Fibroblast of skin of left quadriceps (primary cell): Measurements from ENCODE around the gene INTS4.
"Not testable (repeated sequence)": the region's sequence is repeated elsewhere in the genome, so short reads cannot be mapped to it uniquely, and the experiment has no call there.

Source experiments
- DNase-seq, 2 experiments: peaks; one replicate each; pipeline ENCODE4 v3.0.0-alpha.2; 2013; ENCODE audit warnings: low read depth in 2 of 2

Gene INTS4

GRCh38 chr11:77994434-77995362, at the start of gene INTS4:
TSS of gene INTS4 (minus strand) at chr11:77994668. CDS start at chr11:77994643, 25 bp downstream.
- DNase-seq = peak; percentile 100

GRCh38 chr11:78041843-78042440, 47.5 kb upstream of the INTS4 start:
- no peak for DNase-seq

DNA sequence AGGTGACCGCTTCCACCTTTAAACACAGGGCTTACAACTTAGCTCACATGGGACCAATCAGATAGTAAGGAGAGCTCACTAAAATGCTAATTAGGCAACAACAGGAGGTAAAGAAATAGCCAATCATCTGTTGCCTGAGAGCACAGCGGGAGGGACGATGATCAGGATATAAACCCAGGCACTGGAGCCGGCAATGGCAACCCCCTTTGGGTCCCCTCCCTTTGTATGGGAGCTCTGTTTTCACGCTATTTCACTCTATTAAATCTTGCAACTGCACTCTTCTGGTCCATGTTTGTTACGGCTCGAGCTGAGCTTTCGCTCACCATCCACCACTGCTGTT, 46.9 kb upstream of the INTS4 start:
- DNase-seq = not testable (repeated sequence)

DNA sequence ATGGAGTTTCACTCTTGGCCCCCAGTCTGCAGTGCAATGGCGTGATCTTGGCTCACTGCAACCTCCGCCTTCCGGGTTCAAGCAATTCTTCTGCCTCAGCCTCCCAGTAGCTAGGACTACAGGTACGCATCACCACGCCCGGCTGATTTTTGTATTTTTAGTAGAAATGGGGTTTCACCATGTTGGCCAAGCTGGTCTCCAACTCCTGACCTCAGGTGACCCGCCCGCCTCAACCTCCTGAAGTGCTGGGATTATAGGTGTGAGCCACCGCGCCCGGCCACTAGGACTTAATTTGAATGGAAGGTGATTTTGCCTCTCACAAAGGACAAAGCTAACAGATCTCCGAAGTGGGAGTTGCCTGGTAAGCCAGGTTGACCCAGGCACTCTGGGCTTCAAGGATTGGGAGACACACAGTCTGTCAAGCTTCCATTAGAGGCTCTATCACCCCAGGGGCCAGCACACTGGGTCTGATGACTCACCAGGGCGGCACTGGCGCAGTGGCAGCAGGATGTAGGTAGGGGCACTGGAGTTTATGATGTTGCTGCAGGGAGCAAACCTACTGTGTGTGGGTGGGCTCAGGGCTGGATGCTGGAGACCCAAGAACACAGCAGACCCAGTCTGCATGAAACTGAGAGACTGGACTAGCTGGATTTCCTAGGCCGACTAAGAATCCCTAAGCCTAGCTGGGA, 46.4 kb upstream of the INTS4 start:
- no peak for DNase-seq

DNA sequence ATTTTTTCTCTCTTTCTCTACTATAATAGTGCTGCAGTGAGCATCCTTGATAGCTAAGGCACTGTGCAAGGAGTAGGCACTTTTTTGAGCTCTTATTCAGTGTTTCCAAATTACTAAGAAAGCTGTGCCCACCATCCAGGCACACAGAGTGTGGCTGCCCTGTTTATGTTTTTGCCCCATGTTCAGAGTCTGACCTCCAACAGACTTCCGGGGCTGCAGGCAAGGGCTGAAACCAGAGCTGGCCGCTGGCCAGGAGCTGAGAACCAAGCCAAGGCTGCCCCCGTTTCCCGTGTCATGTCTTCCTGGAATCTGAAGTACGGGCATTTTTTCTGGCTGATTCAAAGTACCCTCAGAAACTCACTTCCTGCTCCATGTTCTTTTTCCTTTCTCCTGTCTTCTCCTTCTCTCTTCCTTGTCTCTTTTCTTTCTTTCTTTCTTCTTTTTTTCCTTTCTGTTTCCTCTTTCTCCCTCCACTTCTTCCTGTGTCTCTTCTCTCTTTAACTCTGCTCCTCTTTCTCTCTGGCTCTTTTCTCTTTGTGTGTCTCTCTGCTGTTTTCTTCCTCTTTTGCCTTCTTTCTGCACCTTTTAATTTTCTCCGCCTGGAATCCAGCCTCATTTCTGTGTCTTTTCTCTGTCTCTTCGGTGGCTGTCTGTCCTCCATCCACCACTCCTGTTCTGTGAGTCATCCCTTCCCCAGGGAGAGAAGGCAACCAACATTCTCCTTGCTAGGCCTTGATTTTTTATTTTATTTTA, 45.6 kb upstream of the INTS4 start:
- DNase-seq = peak; percentile 68 to 72

GRCh38 chr11:78039391-78039918, 45.0 kb upstream of the INTS4 start:
- DNase-seq = no peak

DNA sequence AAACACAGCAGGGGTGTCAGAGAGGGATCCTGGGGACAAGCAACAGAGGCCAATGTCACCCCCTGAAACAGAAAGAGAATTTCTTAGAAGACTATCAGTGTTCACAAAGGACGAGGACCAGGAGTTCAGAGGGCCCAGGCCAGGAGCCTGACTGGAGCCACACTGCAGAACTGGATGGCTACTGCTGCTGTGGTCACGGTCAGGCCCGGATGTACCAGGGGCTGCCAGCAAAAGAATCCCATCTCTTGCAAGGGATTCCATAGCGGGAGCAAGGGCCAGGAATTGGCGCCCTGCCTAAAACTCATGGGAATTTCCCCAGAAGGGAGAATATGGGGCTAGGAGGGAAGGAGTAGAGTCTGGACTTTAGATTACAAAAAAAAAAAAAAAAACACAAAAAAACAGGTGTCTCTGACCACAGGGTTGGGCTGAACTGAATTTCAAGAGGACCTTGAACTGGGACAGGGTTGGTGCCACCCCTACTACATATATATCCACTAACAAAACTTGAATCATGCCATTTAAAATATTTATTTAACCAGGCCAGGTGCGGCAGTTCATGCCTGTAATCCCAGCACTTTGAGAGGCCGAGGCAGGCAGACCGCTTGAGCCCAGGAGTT, 44.3 kb upstream of the INTS4 start:
- no peak for DNase-seq

DNA sequence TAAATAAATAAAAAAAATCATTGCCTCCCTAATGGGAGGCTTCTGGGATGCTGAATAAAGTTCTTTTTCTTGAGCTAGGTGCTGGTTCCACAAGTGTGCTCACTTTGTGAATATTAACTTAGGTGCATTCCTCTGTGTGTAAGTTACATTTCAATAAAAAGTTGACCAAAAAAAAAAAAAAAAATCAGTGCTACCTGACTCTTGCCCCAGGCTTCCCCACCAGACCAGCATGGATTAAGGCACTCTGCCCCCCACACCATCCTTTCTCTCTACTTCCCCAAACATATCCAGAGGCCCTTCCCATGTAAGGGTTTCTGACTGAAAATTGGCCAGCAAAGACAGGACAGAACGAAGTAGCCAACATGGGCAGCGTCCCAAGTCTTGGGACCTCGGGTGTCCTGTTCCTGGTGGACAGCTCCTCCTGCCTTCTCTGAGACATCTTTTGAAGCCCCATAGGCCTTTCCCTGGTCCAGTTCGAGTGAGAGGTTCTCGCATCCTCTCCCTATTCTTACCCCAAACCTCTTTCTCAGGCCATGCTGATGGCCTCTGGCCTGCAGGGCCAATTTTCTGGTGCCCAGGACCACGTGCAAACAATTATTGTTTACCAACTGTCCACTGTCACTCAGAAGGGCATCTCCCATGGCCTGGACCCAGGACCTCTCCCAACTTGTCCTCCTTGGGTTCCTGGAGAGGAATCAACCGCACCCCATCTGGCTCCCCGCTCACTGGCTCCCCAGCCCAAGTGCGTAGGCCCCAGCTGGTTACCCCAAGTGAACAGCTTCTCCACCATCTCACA, 43.6 kb upstream of the INTS4 start:
- no peak for DNase-seq

DNA sequence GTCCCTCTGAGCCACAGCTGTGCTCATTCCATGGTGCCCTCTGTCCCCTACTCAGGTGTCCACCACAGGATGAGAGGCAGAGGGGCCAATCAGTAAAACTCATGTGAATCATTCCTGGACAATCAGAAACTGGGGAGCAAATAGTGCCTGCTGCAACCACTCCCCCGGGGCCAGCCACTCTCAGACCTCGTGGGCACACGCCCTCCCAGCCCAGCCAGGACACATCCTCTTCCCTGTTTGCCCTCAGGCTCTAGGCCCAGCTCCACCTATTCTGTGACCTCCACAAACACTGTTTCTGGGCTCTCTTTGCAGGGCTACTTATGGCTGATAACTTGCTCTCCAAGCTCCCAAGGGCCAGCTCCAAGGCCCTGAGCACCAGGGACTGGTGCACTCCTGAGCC, 42.6 kb upstream of the INTS4 start:
- DNase-seq = no peak

DNA sequence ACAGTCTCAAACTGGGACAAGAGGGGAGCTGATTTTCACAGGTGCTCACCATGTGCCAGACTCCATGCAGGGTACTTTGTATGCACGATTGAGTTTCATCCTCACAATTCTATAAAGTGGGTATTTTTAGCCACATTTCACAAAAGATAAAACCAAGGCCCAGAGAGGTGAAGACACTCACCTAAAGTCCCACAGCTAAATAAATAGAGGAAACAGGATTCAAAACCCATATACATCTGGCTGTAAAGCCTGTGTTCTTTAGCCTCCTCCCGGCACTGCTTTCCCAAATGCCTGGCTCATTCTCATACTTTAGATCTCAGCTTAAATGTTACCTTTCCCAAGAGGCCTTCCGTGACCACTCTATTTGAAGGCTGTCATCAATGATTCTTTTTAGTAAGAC, 41.8 kb upstream of the INTS4 start:
- no peak for DNase-seq

DNA sequence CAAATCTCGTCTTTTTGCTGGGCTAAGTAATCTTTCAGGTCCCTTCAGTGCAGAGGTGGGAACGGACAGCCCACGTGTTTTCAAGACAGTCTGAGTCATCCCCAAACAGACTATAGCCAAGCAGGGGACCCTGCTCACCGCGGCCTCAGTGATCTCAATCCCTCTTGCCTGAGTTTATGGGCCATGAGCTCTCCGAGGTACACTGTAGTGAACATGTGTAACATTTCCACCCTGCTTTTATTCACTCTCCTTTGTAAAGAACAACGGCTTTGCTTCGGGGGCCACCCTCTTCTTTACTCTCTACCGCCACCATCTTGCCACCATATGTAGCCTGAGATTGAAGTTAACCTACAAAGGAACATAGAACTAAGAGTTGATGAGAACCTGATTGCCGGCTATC, 40.2 kb upstream of the INTS4 start:
- DNase-seq = no peak

- no peak for DNase-seq
These were observed 38.6 kb upstream of the INTS4 start for GRCh38 chr11:78033040-78033439.

- DNase-seq = no peak
These were observed 37.6 kb upstream of the INTS4 start for GRCh38 chr11:78032090-78032489.

DNA sequence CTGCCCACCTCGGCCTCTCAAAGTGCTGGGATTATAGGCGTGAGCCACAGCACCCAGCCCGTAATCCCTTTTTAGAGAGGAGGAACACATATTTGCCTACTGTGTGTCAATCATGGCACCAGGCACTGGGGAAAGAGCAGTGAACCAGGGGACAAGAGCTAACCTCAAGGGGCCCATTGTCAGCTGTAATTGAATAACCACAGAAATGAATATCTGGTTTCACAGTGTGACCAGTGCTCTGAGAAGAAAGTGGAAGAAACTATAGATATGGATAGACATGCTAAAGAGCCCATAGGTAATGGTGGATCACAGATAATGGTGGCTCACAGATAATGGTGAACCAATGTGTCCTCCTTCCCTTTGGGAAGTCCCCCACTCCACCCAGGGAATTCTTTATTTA, 37.2 kb upstream of the INTS4 start:
- no peak for DNase-seq

GRCh38 chr11:78030429-78031325, 36.2 kb upstream of the INTS4 start:
- peak in 1 of 2 experiments; percentile 29 for DNase-seq

- DNase-seq = not testable (repeated sequence)
These were observed 34.0 kb upstream of the INTS4 start for GRCh38 chr11:78028423-78028822.

DNA sequence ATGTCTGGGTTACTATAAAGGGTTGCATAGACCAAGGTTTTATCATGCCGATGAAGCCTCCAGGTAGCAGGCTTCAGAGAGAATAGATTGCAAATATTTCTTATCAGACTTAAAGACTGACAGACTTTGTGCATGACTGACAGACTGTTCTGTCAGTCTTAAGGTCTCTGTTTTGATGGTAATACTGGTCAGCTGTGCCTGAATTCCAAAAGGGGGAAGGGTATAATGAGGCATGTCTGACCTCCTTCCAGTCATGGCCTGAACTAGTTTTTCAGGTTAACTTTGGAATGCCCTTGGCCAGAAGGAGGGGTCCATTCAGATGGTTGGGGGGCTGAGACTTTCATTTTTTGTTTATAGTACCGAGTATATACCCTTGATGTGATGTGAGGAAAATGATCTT, 33.3 kb upstream of the INTS4 start:
- no peak for DNase-seq

DNA sequence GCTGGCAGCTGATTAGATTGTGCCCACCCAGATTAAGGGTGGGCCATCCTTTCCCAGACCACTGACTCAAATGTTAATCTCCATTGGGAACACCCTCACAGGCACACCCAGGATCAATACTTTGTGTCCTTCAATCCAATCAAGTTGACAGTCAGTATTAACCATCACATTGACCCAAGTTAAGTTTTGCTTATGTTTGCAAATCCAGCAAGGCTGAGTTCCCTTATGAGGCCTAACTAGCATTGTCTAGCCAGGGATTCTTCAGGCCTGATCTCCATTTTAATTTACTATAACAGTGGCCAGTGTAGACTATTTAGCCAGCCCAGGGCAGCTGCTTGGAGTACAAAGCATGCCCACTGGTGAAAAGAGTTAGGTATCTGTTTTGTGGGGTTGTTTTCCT, 30.9 kb upstream of the INTS4 start:
- DNase-seq = no peak

DNA sequence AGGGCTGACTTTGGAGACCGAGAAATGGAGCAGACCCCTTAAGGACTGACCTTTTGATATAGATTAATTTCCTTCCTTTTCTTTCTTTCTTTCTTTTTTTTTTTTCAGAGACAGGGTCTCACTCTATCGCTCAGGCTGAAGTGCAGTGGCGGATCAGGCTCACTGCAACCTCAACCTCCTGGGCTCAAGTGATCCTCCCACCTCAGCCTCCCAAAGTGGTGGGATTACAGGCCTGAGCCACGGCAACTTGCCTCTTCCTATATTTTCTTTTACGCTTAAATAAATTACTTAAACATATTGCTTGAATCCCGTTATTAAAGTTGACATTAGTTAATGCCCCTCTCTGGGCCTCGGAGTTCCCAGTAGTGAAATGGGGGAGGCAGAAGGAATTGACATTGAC, 29.0 kb upstream of the INTS4 start:
- no peak for DNase-seq
